A673 (cell line): ENCODE measurements around the gene PLAAT4. TPM values are rescaled to one million over a fixed set of nuclear protein-coding genes. Genes with fewer than 3 reads are reported as not detected.

Experiments used
- BruUV-seq: library from RNA; stranded (reverse); fragments of 400-500 nt; replicated peaks from 2 replicates; lab custom pipeline; 2021; lab: Mats Ljungman, UMichigan
- CTCF ChIA-PET: fragments of 300-600 bp; sonication (Branson Sonifier 250); formaldehyde crosslinking; loops from one replicate; lab custom pipeline; 2022; ENCODE audit warnings: antibody characterized with exemption; lab: Charles Lee
- POLR2A ChIA-PET: fragments of 300-600 bp; sonication (Branson Sonifier 250); formaldehyde crosslinking; loops from one replicate; lab custom pipeline; 2022; ENCODE audit warnings: antibody characterized with exemption; ENCODE audit not compliant: low non-redundant PET; lab: Charles Lee
- DNase-seq: peaks from one replicate; pipeline ENCODE4 v3.0.0-alpha.2; 2015; ENCODE audit warnings: low spot score
- H3K27ac ChIP-seq: fragments of 200-600 bp; sonication (generic); 2 replicates; pipeline ENCODE4 v1.5.1; 2016; ENCODE audit warnings: mixed run types, low read depth, mild to moderate bottlenecking, mixed read lengths, antibody characterized with exemption, low read length; ENCODE audit not compliant: poor library complexity, severe bottlenecking
- H3K27me3 ChIP-seq: fragments of 200-600 bp; sonication (generic); replicated peaks from 2 replicates; pipeline ENCODE4 v1.6.1; 2017; ENCODE audit warnings: mixed run types, low read depth, mild to moderate bottlenecking, mixed read lengths, antibody characterized with exemption, low read length; ENCODE audit not compliant: insufficient read depth, poor library complexity
- H3K36me3 ChIP-seq: fragments of 200-600 bp; sonication (generic); 2 replicates; pipeline ENCODE4 v1.6.1; 2016; ENCODE audit warnings: mixed run types, mild to moderate bottlenecking, mixed read lengths, antibody characterized with exemption, low read length; ENCODE audit not compliant: insufficient read depth, poor library complexity, severe bottlenecking
- H3K4me1 ChIP-seq: fragments of 200-600 bp; sonication (generic); 2 replicates; pipeline ENCODE4 v1.6.1; 2017; ENCODE audit warnings: mixed run types, mild to moderate bottlenecking, mixed read lengths, antibody characterized with exemption, low read length; ENCODE audit not compliant: insufficient read depth, poor library complexity, severe bottlenecking
- H3K4me3 ChIP-seq: fragments of 200-600 bp; sonication (generic); 2 replicates; pipeline ENCODE4 v1.5.1; 2016; ENCODE audit warnings: low read depth, mixed run types, mild to moderate bottlenecking, mixed read lengths, low read length; ENCODE audit not compliant: poor library complexity, severe bottlenecking
- H3K9me3 ChIP-seq: fragments of 200-600 bp; sonication (generic); 2 replicates; pipeline ENCODE4 v1.6.1; 2016; ENCODE audit warnings: mixed run types, low read depth, mild to moderate bottlenecking, mixed read lengths, antibody characterized with exemption, low read length; ENCODE audit not compliant: poor library complexity, severe bottlenecking
- CTCF ChIP-seq: fragments of 300-800, 200-600 bp; sonication (generic); conservative IDR thresholded peaks from 2 replicates; pipeline ENCODE4 v1.5.1; 2017; ENCODE audit warnings: low read depth, mild to moderate bottlenecking, antibody characterized with exemption, low read length, moderate library complexity, mixed read lengths
- EZH2 ChIP-seq: fragments of 200-600 bp; sonication (generic); IDR thresholded peaks from 2 replicates; pipeline ENCODE4 v1.6.1; 2017; ENCODE audit warnings: borderline replicate concordance, low read depth, mild to moderate bottlenecking, mixed read lengths, antibody characterized with exemption, low read length; ENCODE audit not compliant: poor library complexity, severe bottlenecking
- intact Hi-C: fragments of 100-400 bp; cut with micrococcal nuclease; formaldehyde crosslinking; loops from one replicate; pipeline ENCODE4 v1.10.0; 2022; ENCODE audit not compliant: unreplicated experiment
- total RNA-seq: library from RNA; stranded (reverse); gene quantifications from 2 replicates; pipeline ENCODE4 v1.2.3, GENCODE V29; 2021

Gene PLAAT4
- total RNA-seq, 1 experiment from 2014 or later, result 0.97 TPM

GRCh38 chr11:63567044-63567840 lies 30.6 kb downstream of the PLAAT4 start:
- POLR2A ChIA-PET, result interaction anchor here (0.6 kb wide), 1 partner anchor 140 kb away, joined by 10 read pairs; no protein-coding TSS in a partner anchor
- peak; percentile 63 for DNase-seq
- Histone ChIP-seq H3K4me1 (peaks cover 6% of the 10 kb centered on the region), H3K4me3 (no peak overlapping the region), H3K9me3 (no peaks in the 10 kb centered on the region), H3K36me3 (no peaks in the 10 kb centered on the region), H3K27me3 (no peaks in the 10 kb centered on the region), H3K27ac (no peak overlapping the region)
- TF ChIP-seq EZH2 (no peak), CTCF (no peak)
- no TSS peak for BruUV-seq
- CTCF ChIA-PET, result no interaction called here
- intact Hi-C loops, result no loop called here

- Histone ChIP-seq H3K4me3 (no peak overlapping the region), H3K27me3 (no peaks in the 10 kb centered on the region), H3K4me1 (peaks cover 6% of the 10 kb centered on the region), H3K36me3 (no peaks in the 10 kb centered on the region), H3K9me3 (no peaks in the 10 kb centered on the region), H3K27ac (no peak overlapping the region)
- ChIA-PET CTCF (no interaction called here), POLR2A (no interaction called here)
- TF ChIP-seq CTCF (no peak), EZH2 (no peak)
- intact Hi-C loops, result no loop called here
- DNase-seq, result no peak
- BruUV-seq, result no TSS peak
Observed at GRCh38 chr11:63569570-63569969, 33.0 kb downstream of the PLAAT4 start.

GRCh38 chr11:63572026-63572688 lies 35.5 kb downstream of the PLAAT4 start:
- no peak for TF ChIP-seq EZH2
- Histone ChIP-seq H3K27me3 (no peaks in the 10 kb centered on the region), H3K27ac (no peak overlapping the region), H3K9me3 (no peaks in the 10 kb centered on the region), H3K36me3 (no peaks in the 10 kb centered on the region), H3K4me1 (peaks cover 8% of the 10 kb centered on the region), H3K4me3 (no peak overlapping the region)
- intact Hi-C loops, result no loop called here
- ChIA-PET CTCF (no interaction called here), POLR2A (no interaction called here)
- no peak for DNase-seq
- BruUV-seq, result no TSS peak
